ENCODE data around the gene MCU. TPM values are rescaled to one million over a fixed set of nuclear protein-coding genes. Genes with fewer than 3 reads are reported as not detected.
"Not testable (repeated sequence)": the region's sequence is repeated elsewhere in the genome, so short reads cannot be mapped to it uniquely, and the experiment has no call there.

MCU gene
- polyA plus RNA-seq, 3 donors = 36.2 to 42.6 (median 39.6) TPM

- DNase-seq = no peak
These were observed 64.9 kb downstream of the MCU start for GRCh38 chr10:72756674-72757385.

GRCh38 chr10:72757732-72758131 lies 65.8 kb downstream of the MCU start:
- DNase-seq = no peak

GRCh38 chr10:72758930-72759329 lies 67.0 kb downstream of the MCU start:
- not testable (repeated sequence) for DNase-seq

GRCh38 chr10:72759584-72759983 lies 67.6 kb downstream of the MCU start:
- DNase-seq = no peak

- no peak for DNase-seq
These were observed 69.6 kb downstream of the MCU start for GRCh38 chr10:72761498-72761897.

- DNase-seq = no peak
These were observed 70.1 kb downstream of the MCU start for GRCh38 chr10:72762042-72762441.

- no peak for DNase-seq
These were observed 71.3 kb downstream of the MCU start for GRCh38 chr10:72763201-72763600.

- DNase-seq = no peak
These were observed 72.2 kb downstream of the MCU start for GRCh38 chr10:72764151-72764550.

GRCh38 chr10:72765051-72765745 lies 73.3 kb downstream of the MCU start:
- DNase-seq = no peak

GRCh38 chr10:72771195-72771594 lies 79.3 kb downstream of the MCU start:
- DNase-seq = not testable (repeated sequence)

- no peak for DNase-seq
These were observed 80.1 kb downstream of the MCU start for GRCh38 chr10:72772031-72772430.

GRCh38 chr10:72779874-72780273 lies 87.9 kb downstream of the MCU start:
- DNase-seq = no peak

- DNase-seq = no peak
These were observed 90.8 kb downstream of the MCU start for GRCh38 chr10:72782649-72783330.

GRCh38 chr10:72783410-72783833 lies 91.5 kb downstream of the MCU start:
- DNase-seq = no peak

- DNase-seq = peak; percentile 71
These were observed 92.8 kb downstream of the MCU start for GRCh38 chr10:72784551-72785351.

GRCh38 chr10:72785409-72785808 lies 93.5 kb downstream of the MCU start:
- DNase-seq = no peak

- no peak for DNase-seq
These were observed 98.5 kb downstream of the MCU start for GRCh38 chr10:72790216-72790990.

GRCh38 chr10:72792288-72792687 lies 100.3 kb downstream of the MCU start:
- DNase-seq = no peak

- no peak for DNase-seq
These were observed 101.8 kb downstream of the MCU start for GRCh38 chr10:72793752-72794151.

GRCh38 chr10:72794260-72794659 lies 102.3 kb downstream of the MCU start:
- no peak for DNase-seq

GRCh38 chr10:72796042-72796441 lies 104.1 kb downstream of the MCU start:
- DNase-seq = no peak
